Endothelial cell of umbilical vein (primary cell): ENCODE data around the gene MRPS27. TPM values are rescaled to one million over a fixed set of nuclear protein-coding genes. Genes with fewer than 3 reads are reported as not detected.

Experiments used
- BruUV-seq: library from RNA; stranded (reverse); fragments of 400-500 nt; replicated peaks from 2 replicates; lab custom pipeline; 2021; lab: Mats Ljungman, UMichigan
- CTCF ChIA-PET: fragments of 300-600, 350-600 bp; sonication (Branson Sonifier 250); formaldehyde crosslinking; loops from one replicate; lab custom pipeline; 2021; ENCODE audit warnings: antibody characterized with exemption, inconsistent platforms; lab: Charles Lee
- POLR2A ChIA-PET: fragments of 300-600, 350-600 bp; sonication (Branson Sonifier 250); formaldehyde crosslinking; loops from one replicate; lab custom pipeline; 2021; ENCODE audit warnings: antibody characterized with exemption, inconsistent platforms; lab: Charles Lee
- DNase-seq: peaks from one replicate; pipeline ENCODE4 v3.0.0-alpha.2; 2011; ENCODE audit warnings: low read depth, low spot score
- FAIRE-seq: peaks from 2 replicates; lab custom pipeline; 2011; peaks lifted over from hg19 to GRCh38; lab: Jason Lieb, UNC
- H2AFZ ChIP-seq: 2 replicates; pipeline ENCODE4 v1.6.0; 2012; ENCODE audit warnings: low read depth, low read length, control low read depth, inconsistent platforms
- H3K27ac ChIP-seq: 2 replicates; pipeline ENCODE4 v1.5.1; 2011; ENCODE audit warnings: low read depth, mild to moderate bottlenecking, control low read depth, low read length, moderate library complexity; ENCODE audit not compliant: insufficient read depth
- H3K27me3 ChIP-seq, 2 experiments: 2 replicates each; pipeline versions ENCODE4 v1.6.0 to v1.6.1; 2011; ENCODE audit warnings: low read length in 2 of 2, mixed read lengths in 1 of 2; ENCODE audit not compliant: control insufficient read depth in 2 of 2, insufficient read depth in 2 of 2
- H3K36me3 ChIP-seq, 2 experiments: 2 replicates in 1 of 2; 3 replicates in 1 of 2; pipeline ENCODE4 v1.5.1; 2011; ENCODE audit warnings: low read length in 2 of 2, mild to moderate bottlenecking in 1 of 2, moderate library complexity in 1 of 2; ENCODE audit not compliant: control insufficient read depth in 2 of 2, insufficient read depth in 2 of 2; ENCODE audit errors: extremely low read depth in 1 of 2
- H3K4me1 ChIP-seq: 3 replicates; pipeline ENCODE4 v1.5.1; 2011; ENCODE audit warnings: mild to moderate bottlenecking, low read length; ENCODE audit not compliant: control insufficient read depth, insufficient read depth; ENCODE audit errors: extremely low read depth
- H3K4me2 ChIP-seq: 2 replicates; pipeline ENCODE4 v1.6.1; 2011; ENCODE audit warnings: low read length, control low read depth, mixed read lengths; ENCODE audit not compliant: insufficient read depth
- H3K4me3 ChIP-seq, 3 experiments: fragments of 200-600 bp in 1 of 3; sonication (generic), shearing (Covaris generic) in 1 of 3; replicated peaks in 1 of 3; 2 replicates each; pipeline ENCODE4 v1.5.1; 2011 to 2016; ENCODE audit warnings: control low read depth in 3 of 3, low read length in 3 of 3, mild to moderate bottlenecking in 2 of 3, inconsistent platforms in 1 of 3, low read depth in 1 of 3, moderate library complexity in 1 of 3; ENCODE audit not compliant: insufficient read depth in 1 of 3
- H3K79me2 ChIP-seq: 2 replicates; pipeline ENCODE4 v1.6.0; 2012; ENCODE audit warnings: low read length, inconsistent platforms; ENCODE audit not compliant: control insufficient read depth, insufficient read depth
- H3K9ac ChIP-seq: replicated peaks from 2 replicates; pipeline ENCODE3; 2011; ENCODE audit warnings: low read length, control low read depth; ENCODE audit not compliant: insufficient read depth; ENCODE audit errors: extremely low read depth
- H3K9me1 ChIP-seq: replicated peaks from 3 replicates; pipeline ENCODE4 v1.6.0; 2011; ENCODE audit warnings: mild to moderate bottlenecking, low read length; ENCODE audit not compliant: control insufficient read depth, insufficient read depth; ENCODE audit errors: extremely low read depth
- H3K9me3 ChIP-seq: replicated peaks from 2 replicates; pipeline ENCODE4 v1.5.1; 2012; ENCODE audit warnings: low read length, inconsistent platforms; ENCODE audit not compliant: control insufficient read depth, insufficient read depth
- H4K20me1 ChIP-seq: replicated peaks from 2 replicates; pipeline ENCODE3; 2011; ENCODE audit warnings: mild to moderate bottlenecking, low read length; ENCODE audit not compliant: control insufficient read depth, insufficient read depth; ENCODE audit errors: extremely low read depth
- CTCF ChIP-seq, 2 donors: IDR thresholded peaks; 1 replicate in 1 of 2; 2 replicates in 1 of 2; pipeline ENCODE4 v1.5.1; 2011; ENCODE audit warnings: low read length in 2 of 2, mild to moderate bottlenecking in 2 of 2, moderate library complexity in 2 of 2, control low read depth in 1 of 2, inconsistent platforms in 1 of 2, low read depth in 1 of 2; ENCODE audit not compliant: insufficient read depth in 1 of 2; ENCODE audit errors: extremely low read depth in 1 of 2
- EZH2 ChIP-seq: IDR thresholded peaks from 2 replicates; pipeline ENCODE4 v1.6.1; 2012; ENCODE audit warnings: borderline replicate concordance, low read depth, mild to moderate bottlenecking, moderate library complexity, low read length, inconsistent platforms; ENCODE audit not compliant: severe bottlenecking
- FOS ChIP-seq: IDR thresholded peaks from 2 replicates; pipeline ENCODE4 v1.6.1; 2011; ENCODE audit warnings: mild to moderate bottlenecking, low read length, moderate library complexity, borderline replicate concordance; ENCODE audit not compliant: insufficient read depth
- GATA2 ChIP-seq: IDR thresholded peaks from 2 replicates; pipeline ENCODE4 v1.7.0; 2011; ENCODE audit warnings: low read depth, mild to moderate bottlenecking, moderate library complexity, mixed read lengths, low read length; ENCODE audit not compliant: insufficient read length, insufficient read depth
- JUN ChIP-seq: IDR thresholded peaks from 2 replicates; pipeline ENCODE4 v1.6.1; 2011; ENCODE audit warnings: borderline replicate concordance, low read depth; ENCODE audit not compliant: insufficient read length, insufficient read depth
- MAX ChIP-seq: IDR thresholded peaks from 2 replicates; pipeline ENCODE4 v1.6.1; 2011; ENCODE audit not compliant: insufficient read depth, insufficient read length
- MYC ChIP-seq: IDR thresholded peaks from one replicate; pipeline ENCODE4 v1.6.1; 2011; ENCODE audit warnings: mild to moderate bottlenecking, low read depth, low read length
- POLR2A ChIP-seq: IDR thresholded peaks from 2 replicates; pipeline ENCODE4 v1.6.1; 2012; ENCODE audit warnings: low read depth, mild to moderate bottlenecking, control low read depth, low read length
- POLR2AphosphoS5 ChIP-seq: IDR thresholded peaks from 2 replicates; pipeline ENCODE4 v1.6.1; 2012; ENCODE audit warnings: low read depth, mild to moderate bottlenecking, control low read depth, low read length, moderate library complexity; ENCODE audit not compliant: insufficient read depth
- dilution Hi-C: fragments of 300-500 bp; cut with MboI; formaldehyde crosslinking; loops from one replicate; pipeline ENCODE4 v1.15.0; 2019; ENCODE audit warnings: low sequenced_read_pairs; ENCODE audit not compliant: extremely low pct_ligation_motif_present
- intact Hi-C: fragments of 100-400 bp; cut with micrococcal nuclease; formaldehyde crosslinking; loops from one replicate; pipeline ENCODE4 v1.10.0; 2022
- polyA plus RNA-seq, 4 experiments: library from polyadenylated mRNA; depleted of rRNA in 3 of 4; stranded (reverse) in 3 of 4; unstranded in 1 of 4; fragments of >200 nt; gene quantifications; 2 replicates each; pipeline versions ENCODE4 v1.2.1 to v1.2.3, GENCODE V29; 2011 to 2012; ENCODE audit warnings: missing spikeins in 1 of 4
- total RNA-seq: library from RNA; stranded (reverse); gene quantifications from 2 replicates; pipeline ENCODE4 v1.2.3, GENCODE V29; 2021

Gene MRPS27
- total and polyA plus RNA-seq, 2 donors (not counting 3 experiments of a cell fraction or from before 2014, with no cell fraction given): 56.0 to 67.1 TPM

- Histone ChIP-seq H3K9me1 (no peaks in the 10 kb centered on the region), H4K20me1 (no peaks in the 10 kb centered on the region), H2AFZ (no peak overlapping the region), H3K9me3 (no peaks in the 10 kb centered on the region), H3K79me2 (no peaks in the 10 kb centered on the region), H3K27ac (no peak overlapping the region), H3K27me3 (no peaks in the 10 kb centered on the region), H3K4me3 (no peak overlapping the region), H3K36me3 (peaks cover 6 to 8% of the 10 kb centered on the region in 2 experiments), H3K4me2 (no peak overlapping the region), H3K9ac (no peak overlapping the region), H3K4me1 (no peaks in the 10 kb centered on the region)
- POLR2A ChIA-PET: no interaction called here
- TF ChIP-seq CTCF (IDR thresholded peaks at IDR 0.05; ENCODE audit: extremely low read depth in 1 of 2, insufficient read depth in 1 of 2, low read depth in 1 of 2, low read length in 2 of 2): no peak
- TF ChIP-seq MAX: no peak
- no peak for TF ChIP-seq POLR2AphosphoS5
- TF ChIP-seq GATA2: no peak
- no peak for TF ChIP-seq EZH2
- TF ChIP-seq JUN: no peak
- TF ChIP-seq MYC: no peak
- TF ChIP-seq POLR2A: no peak
- TF ChIP-seq FOS: no peak
- BruUV-seq: no TSS peak
- intact Hi-C loops: no loop called here
- DNase-seq: no peak
- FAIRE-seq: no peak
- dilution Hi-C loops: no loop called here
- CTCF ChIA-PET: no interaction called here
Measured at GRCh38 chr5:72338689-72339209, 18.7 kb upstream of the MRPS27 start.
